CD14-positive monocyte (primary cell): ENCODE measurements around the gene KIF1A. TPM values are rescaled to one million over a fixed set of nuclear protein-coding genes. Genes with fewer than 3 reads are reported as not detected.
"Not testable (repeated sequence)": the region's sequence is repeated elsewhere in the genome, so short reads cannot be mapped to it uniquely, and the experiment has no call there.

Experiments
- DNase-seq, 3 donors: peaks; one replicate each; pipeline ENCODE4 v3.0.0-alpha.2; 2011 to 2022
- H2AFZ ChIP-seq: 2 replicates; pipeline ENCODE4 v1.6.0; 2012; ENCODE audit warnings: mild to moderate bottlenecking, low read depth, low read length, inconsistent platforms; ENCODE audit not compliant: insufficient read depth, poor library complexity, severe bottlenecking
- H3K27ac ChIP-seq, 2 donors: 1 replicate in 1 of 2; 2 replicates in 1 of 2; pipeline ENCODE4 v1.5.1; 2012 to 2013; ENCODE audit warnings: low read length in 2 of 2, control low read depth in 1 of 2, inconsistent platforms in 1 of 2, low read depth in 1 of 2, mild to moderate bottlenecking in 1 of 2
- H3K27me3 ChIP-seq, 2 donors: one replicate each; pipeline versions ENCODE4 v1.6.0 to v1.6.1; 2011 to 2013; ENCODE audit warnings: low read length in 2 of 2; ENCODE audit not compliant: control insufficient read depth in 2 of 2, insufficient read depth in 2 of 2
- H3K36me3 ChIP-seq, 2 donors: replicated peaks in 1 of 2; 1 replicate in 1 of 2; 2 replicates in 1 of 2; pipeline versions ENCODE4 v1.5.1 to v1.6.1; 2012 to 2013; ENCODE audit warnings: low read length in 2 of 2, control low read depth in 1 of 2, inconsistent platforms in 1 of 2, mild to moderate bottlenecking in 1 of 2; ENCODE audit not compliant: insufficient read depth in 2 of 2, control insufficient read depth in 1 of 2
- H3K4me1 ChIP-seq, 2 donors: 1 replicate in 1 of 2; 2 replicates in 1 of 2; pipeline versions ENCODE4 v1.5.1 to v1.6.1; 2012 to 2013; ENCODE audit warnings: low read length in 2 of 2, control low read depth in 1 of 2, inconsistent platforms in 1 of 2, mild to moderate bottlenecking in 1 of 2, moderate library complexity in 1 of 2; ENCODE audit not compliant: insufficient read depth in 2 of 2, control insufficient read depth in 1 of 2
- H3K4me2 ChIP-seq: replicated peaks from 2 replicates; pipeline ENCODE3; 2012; ENCODE audit warnings: low read length, moderate library complexity, mild to moderate bottlenecking; ENCODE audit not compliant: poor library complexity, severe bottlenecking; ENCODE audit errors: extremely low read depth
- H3K4me3 ChIP-seq, 3 experiments: fragments of 200-600 bp in 1 of 3; sonication (generic) in 1 of 3; replicated peaks in 1 of 3; 1 replicate in 2 of 3; 2 replicates in 1 of 3; pipeline ENCODE4 v1.5.1; 2011 to 2013; ENCODE audit warnings: low read length in 3 of 3, mild to moderate bottlenecking in 3 of 3, control low read depth in 2 of 3, low read depth in 2 of 3, inconsistent platforms in 1 of 3, moderate library complexity in 1 of 3
- H3K79me2 ChIP-seq: 2 replicates; pipeline ENCODE4 v1.6.0; 2012; ENCODE audit warnings: mild to moderate bottlenecking, control low read depth, inconsistent platforms, low read length, moderate library complexity; ENCODE audit not compliant: insufficient read depth
- H3K9ac ChIP-seq: 2 replicates; pipeline ENCODE4 v1.6.0; 2017; ENCODE audit warnings: low read length, mild to moderate bottlenecking; ENCODE audit not compliant: insufficient read depth, poor library complexity, severe bottlenecking
- H3K9me3 ChIP-seq, 2 donors: replicated peaks in 1 of 2; 1 replicate in 1 of 2; 2 replicates in 1 of 2; pipeline versions ENCODE4 v1.5.1 to v1.6.1; 2012 to 2013; ENCODE audit warnings: low read length in 2 of 2, control low read depth in 1 of 2; ENCODE audit not compliant: control insufficient read depth in 1 of 2, insufficient read depth in 1 of 2
- H4K20me1 ChIP-seq: 2 replicates; pipeline ENCODE4 v1.6.0; 2012; ENCODE audit warnings: mild to moderate bottlenecking, low read length, control low read depth, moderate library complexity; ENCODE audit not compliant: insufficient read depth
- H3K27ac Mint-ChIP-seq, 7 donors: one replicate each; pipeline ENCODE4 v1.8.0; 2020; ENCODE audit warnings: mild to moderate bottlenecking in 7 of 7, mixed read lengths in 7 of 7, moderate library complexity in 6 of 7, inconsistent platforms in 2 of 7
- H3K27me3 Mint-ChIP-seq, 3 donors: one replicate each; pipeline ENCODE4 v1.8.0; 2021 to 2022; ENCODE audit warnings: low read depth in 3 of 3, mild to moderate bottlenecking in 3 of 3, mixed read lengths in 3 of 3, moderate library complexity in 3 of 3, inconsistent platforms in 1 of 3
- H3K36me3 Mint-ChIP-seq, 2 donors: one replicate each; pipeline ENCODE4 v1.8.0; 2020; ENCODE audit warnings: mixed read lengths in 2 of 2, inconsistent platforms in 1 of 2, mild to moderate bottlenecking in 1 of 2
- H3K4me1 Mint-ChIP-seq: one replicate; pipeline ENCODE4 v1.8.0; 2020; ENCODE audit warnings: mild to moderate bottlenecking, mixed read lengths
- H3K4me3 Mint-ChIP-seq, 2 donors: one replicate each; pipeline ENCODE4 v1.8.0; 2020; ENCODE audit warnings: mild to moderate bottlenecking in 2 of 2, mixed read lengths in 2 of 2, moderate library complexity in 1 of 2
- H3K9me3 Mint-ChIP-seq, 7 donors: one replicate each; pipeline ENCODE4 v1.8.0; 2020 to 2022; ENCODE audit warnings: mixed read lengths in 7 of 7, mild to moderate bottlenecking in 6 of 7, moderate library complexity in 6 of 7, inconsistent platforms in 2 of 7
- WGBS: methylation state at CpG from one replicate; pipeline ENCODE4 v1.1.5; 2013; ENCODE audit warnings: missing lambda C conversion rate; ENCODE audit not compliant: insufficient coverage; 5-methylcytosine and 5-hydroxymethylcytosine counted together
- intact Hi-C, 2 donors: fragments of 100-400 bp; cut with micrococcal nuclease; formaldehyde crosslinking; loops; one replicate each; pipeline versions ENCODE4 v1.15.0 to v1.15.1; 2023
- polyA plus RNA-seq, 3 donors: library from polyadenylated mRNA; depleted of rRNA in 1 of 3; unstranded in 2 of 3; stranded (reverse) in 1 of 3; fragments of 300-500 nt in 2 of 3; fragments of >200 nt in 1 of 3; fragmentation: Illumina TruSeq in 2 of 3; gene quantifications; 1 replicate in 2 of 3; 2 replicates in 1 of 3; pipeline ENCODE4 v1.2.3, GENCODE V29; 2012 to 2021

KIF1A gene
- polyA plus RNA-seq, 3 donors, result not detected

- WGBS, result 91% methylated on average over 18 of the region's 37 CpGs
- DNase-seq, H3K27ac ChIP-seq, H3K27ac Mint-ChIP-seq, H3K9me3 ChIP-seq, H3K4me2 ChIP-seq, H2AFZ ChIP-seq, H3K9me3 Mint-ChIP-seq, H3K27me3 ChIP-seq, H3K4me3 ChIP-seq, H3K36me3 Mint-ChIP-seq, H3K4me1 Mint-ChIP-seq, H3K27me3 Mint-ChIP-seq, H3K36me3 ChIP-seq, H3K79me2 ChIP-seq, intact Hi-C loops, H4K20me1 ChIP-seq, H3K4me1 ChIP-seq, H3K9ac ChIP-seq: not testable (repeated sequence)
- H3K4me3 Mint-ChIP-seq, result peak within 1 kb of the TSS in 1 of 2 donors; percentile 39
Measured at GRCh38 chr2:240691631-240692420, 128.2 kb downstream of the KIF1A start, which contains the start of gene AQP12A. Gene AQP12A, plus strand, starts transcription at chr2:240691866. Its CDS starts 48 bp downstream, at chr2:240691914.

- no CpG with 5 or more reads among the region's 2 CpGs for WGBS
Measured at GRCh38 chr2:240691075-240691427, 129.0 kb downstream of the KIF1A start.

GRCh38 chr2:240690421-240691074 is 129.5 kb downstream of the KIF1A start:
- H3K9me3 ChIP-seq, H2AFZ ChIP-seq, H3K9ac ChIP-seq, DNase-seq, H3K4me1 ChIP-seq, H3K27me3 ChIP-seq, H3K27me3 Mint-ChIP-seq, H3K9me3 Mint-ChIP-seq, intact Hi-C loops, H3K36me3 ChIP-seq, H3K27ac Mint-ChIP-seq, H3K4me2 ChIP-seq, H4K20me1 ChIP-seq, H3K4me3 ChIP-seq, H3K79me2 ChIP-seq, H3K27ac ChIP-seq, H3K36me3 Mint-ChIP-seq: not testable (repeated sequence)
- H3K4me1 Mint-ChIP-seq, result peaks cover 12% of the 10 kb centered on the region
- WGBS, result 59% methylated on average over 3 of the region's 18 CpGs
- peak overlapping the region; percentile 35 to 39 for H3K4me3 Mint-ChIP-seq

More at GRCh38 chr2:240691075-240691427, 129.0 kb downstream of the KIF1A start:
- H3K79me2 ChIP-seq, intact Hi-C loops, H3K27me3 Mint-ChIP-seq, H4K20me1 ChIP-seq, H3K9me3 Mint-ChIP-seq, H3K27me3 ChIP-seq, H3K4me3 ChIP-seq, H3K36me3 ChIP-seq, H3K4me2 ChIP-seq, H2AFZ ChIP-seq, H3K9me3 ChIP-seq, H3K27ac Mint-ChIP-seq, H3K36me3 Mint-ChIP-seq, H3K27ac ChIP-seq, H3K4me1 ChIP-seq, H3K4me3 Mint-ChIP-seq, H3K9ac ChIP-seq, DNase-seq: not testable (repeated sequence)
- peaks cover 12% of the 10 kb centered on the region for H3K4me1 Mint-ChIP-seq
